Fibroblast of the aortic adventitia (primary cell): ENCODE data around the gene HOXB3. TPM values are rescaled to one million over a fixed set of nuclear protein-coding genes. Genes with fewer than 3 reads are reported as not detected.

Experiments
- DNase-seq: peaks from one replicate; pipeline ENCODE4 v3.0.0-alpha.2; 2010; ENCODE audit warnings: low read depth
- H3K4me3 ChIP-seq: 2 replicates; pipeline ENCODE4 v1.5.1; 2011; ENCODE audit warnings: low read depth, mild to moderate bottlenecking, control low read depth, low read length, moderate library complexity
- total RNA-seq: library from RNA; depleted of rRNA; stranded (reverse); fragments of >200 nt; gene quantifications from 2 replicates; pipeline ENCODE4 v1.2.3, GENCODE V29; 2012; ENCODE audit warnings: low replicate concordance
- TF ChIP-seq, protein P1 (sequence below): IDR thresholded peaks from 2 replicates; pipeline ENCODE4 v1.5.1; 2011; ENCODE audit warnings: mild to moderate bottlenecking, low read length, control low read depth, inconsistent platforms; ENCODE audit not compliant: insufficient read depth

HOXB3 gene
- total RNA-seq, 1 donor: 9.7 TPM

DNA sequence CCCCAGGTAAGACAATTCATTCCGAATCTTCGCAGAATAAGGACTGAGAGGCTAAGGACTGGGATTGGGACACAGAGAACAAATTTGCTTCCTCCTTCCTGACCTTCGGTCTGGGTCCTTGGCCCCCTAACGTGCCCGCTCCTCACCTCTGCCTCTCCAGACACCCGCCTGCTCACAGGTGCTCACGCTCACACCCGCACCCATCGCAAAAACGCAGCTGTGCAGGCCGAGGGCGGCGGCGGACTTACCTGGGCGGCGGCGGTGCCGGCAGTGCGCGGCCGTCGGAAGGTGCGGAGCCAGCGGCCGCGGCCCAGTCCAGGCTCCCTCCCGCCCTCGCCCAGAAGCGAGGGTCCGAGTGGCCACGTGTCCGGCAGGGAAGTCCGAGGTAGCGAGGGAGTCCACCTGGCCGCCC lies 43.2 kb upstream of the HOXB3 start:
- TF ChIP-seq, protein P1, sequence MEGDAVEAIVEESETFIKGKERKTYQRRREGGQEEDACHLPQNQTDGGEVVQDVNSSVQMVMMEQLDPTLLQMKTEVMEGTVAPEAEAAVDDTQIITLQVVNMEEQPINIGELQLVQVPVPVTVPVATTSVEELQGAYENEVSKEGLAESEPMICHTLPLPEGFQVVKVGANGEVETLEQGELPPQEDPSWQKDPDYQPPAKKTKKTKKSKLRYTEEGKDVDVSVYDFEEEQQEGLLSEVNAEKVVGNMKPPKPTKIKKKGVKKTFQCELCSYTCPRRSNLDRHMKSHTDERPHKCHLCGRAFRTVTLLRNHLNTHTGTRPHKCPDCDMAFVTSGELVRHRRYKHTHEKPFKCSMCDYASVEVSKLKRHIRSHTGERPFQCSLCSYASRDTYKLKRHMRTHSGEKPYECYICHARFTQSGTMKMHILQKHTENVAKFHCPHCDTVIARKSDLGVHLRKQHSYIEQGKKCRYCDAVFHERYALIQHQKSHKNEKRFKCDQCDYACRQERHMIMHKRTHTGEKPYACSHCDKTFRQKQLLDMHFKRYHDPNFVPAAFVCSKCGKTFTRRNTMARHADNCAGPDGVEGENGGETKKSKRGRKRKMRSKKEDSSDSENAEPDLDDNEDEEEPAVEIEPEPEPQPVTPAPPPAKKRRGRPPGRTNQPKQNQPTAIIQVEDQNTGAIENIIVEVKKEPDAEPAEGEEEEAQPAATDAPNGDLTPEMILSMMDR: no peak
- no peak overlapping the region for H3K4me3 ChIP-seq
- no peak for DNase-seq

DNA sequence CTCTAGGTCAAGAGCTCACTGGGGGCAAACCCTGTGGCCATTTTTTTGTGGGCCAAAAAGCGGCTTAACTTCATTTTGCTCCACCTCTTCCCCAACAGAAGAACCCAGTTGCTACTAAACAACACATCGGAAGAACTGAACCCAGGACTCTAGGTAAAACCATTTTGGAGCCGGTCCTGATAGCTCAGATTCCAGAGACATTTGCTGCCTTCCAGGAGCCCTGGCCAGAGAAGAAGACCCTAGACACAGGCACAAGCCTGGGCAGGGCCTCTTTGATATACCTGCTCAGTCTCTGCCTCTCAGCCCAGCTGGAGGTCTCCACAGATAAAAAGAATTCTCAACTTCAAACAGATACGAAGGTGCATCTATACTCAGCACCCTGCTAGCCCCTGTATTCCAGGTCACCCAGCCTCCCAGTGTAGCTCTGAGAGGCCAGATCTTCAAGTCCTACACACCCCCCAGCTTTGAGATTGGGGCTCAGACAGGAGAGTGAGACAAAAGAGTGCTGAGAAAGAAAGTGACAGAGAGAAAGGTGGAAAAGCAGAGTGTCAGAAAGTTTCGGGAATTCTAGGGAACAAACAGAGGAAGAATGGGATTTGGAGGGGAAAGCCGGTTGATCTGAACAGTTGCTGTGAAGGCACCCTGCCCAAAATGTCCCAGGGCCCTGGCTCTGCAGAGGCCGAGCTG lies 42.7 kb upstream of the HOXB3 start:
- H3K4me3 ChIP-seq: no peak overlapping the region
- TF ChIP-seq, protein P1: no peak
- DNase-seq: no peak

DNA sequence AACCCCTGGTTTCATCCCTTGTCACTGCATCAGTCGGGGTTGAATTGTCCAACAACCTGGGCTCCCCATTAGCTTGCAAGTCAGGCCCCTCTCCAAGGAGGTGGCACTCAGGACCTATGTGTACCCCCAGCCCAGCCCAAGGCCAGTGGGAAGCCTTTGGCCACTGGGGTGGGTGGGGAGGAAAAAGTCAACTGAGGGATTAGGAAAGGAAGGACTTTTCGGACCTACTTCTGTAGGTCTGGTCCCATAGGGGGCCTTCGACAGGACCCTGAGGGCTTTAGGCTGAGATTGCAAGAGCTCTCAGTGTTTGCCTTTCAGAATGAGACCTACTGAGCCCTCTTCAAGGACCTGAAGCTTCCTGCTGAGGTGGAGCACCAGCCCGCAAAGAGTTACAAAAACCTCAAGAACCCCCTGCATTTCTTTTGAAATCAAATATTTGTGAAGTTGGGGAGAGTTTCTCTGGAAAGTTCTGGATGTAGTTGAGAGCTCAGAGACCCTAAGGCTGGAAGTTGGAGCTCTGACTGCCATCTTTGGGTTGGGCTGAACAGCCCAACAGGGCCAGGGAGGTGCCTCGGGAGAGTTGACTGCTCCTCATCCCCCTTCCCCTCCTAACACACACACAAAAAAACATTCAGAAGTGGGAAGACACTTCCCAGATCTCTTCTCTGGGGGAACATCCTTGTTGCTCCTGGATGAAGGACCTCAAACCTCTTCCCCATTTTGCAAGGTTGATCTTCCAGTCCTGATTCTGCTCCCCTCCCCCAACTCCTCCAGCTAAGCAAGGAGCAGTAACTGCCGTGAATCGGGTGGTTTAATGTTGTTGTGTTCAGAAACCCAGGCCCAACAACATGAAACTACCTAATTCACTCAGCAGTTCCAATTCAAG lies 41.9 kb upstream of the HOXB3 start:
- TF ChIP-seq, protein P1: no peak
- DNase-seq: no peak
- H3K4me3 ChIP-seq: no peak overlapping the region

DNA sequence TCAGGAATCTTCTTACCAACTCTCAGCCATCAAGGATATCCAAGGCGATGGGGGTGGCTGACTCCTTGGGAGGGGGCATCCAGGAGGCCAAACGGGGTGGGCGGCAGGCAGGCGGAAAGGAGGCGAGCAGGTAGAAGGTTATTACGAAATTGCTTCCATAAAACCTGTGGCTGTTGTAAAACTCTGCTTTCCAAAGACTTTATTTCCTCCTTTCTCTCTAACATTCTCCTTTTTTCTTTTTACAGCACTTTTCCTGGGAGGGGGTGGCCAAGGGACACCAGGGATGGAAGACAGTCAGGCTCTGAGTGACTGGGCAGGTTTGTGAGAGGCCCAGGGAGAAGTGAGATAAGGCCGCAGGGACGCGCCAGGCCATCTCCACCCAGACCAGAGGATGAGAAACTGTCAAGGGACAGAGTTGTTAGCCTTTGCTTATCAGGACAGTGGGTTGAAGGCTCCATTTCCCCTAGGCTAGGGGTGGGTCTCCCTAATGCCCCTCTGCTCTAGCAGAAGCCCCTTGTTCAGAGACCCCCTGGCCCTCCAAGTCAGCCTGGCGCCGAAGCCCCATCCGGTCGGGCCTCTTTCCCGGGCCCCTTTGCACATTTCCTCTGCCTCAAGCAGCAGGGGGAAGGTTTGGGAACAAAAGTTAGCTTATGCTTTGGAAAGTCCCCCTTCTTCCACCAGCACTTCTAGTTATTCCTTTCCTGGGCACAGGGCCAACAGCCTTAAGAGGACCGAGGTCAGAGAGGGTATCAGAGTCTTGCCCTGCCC lies 41.1 kb upstream of the HOXB3 start:
- H3K4me3 ChIP-seq: no peak overlapping the region
- TF ChIP-seq, protein P1: no peak
- DNase-seq: no peak

DNA sequence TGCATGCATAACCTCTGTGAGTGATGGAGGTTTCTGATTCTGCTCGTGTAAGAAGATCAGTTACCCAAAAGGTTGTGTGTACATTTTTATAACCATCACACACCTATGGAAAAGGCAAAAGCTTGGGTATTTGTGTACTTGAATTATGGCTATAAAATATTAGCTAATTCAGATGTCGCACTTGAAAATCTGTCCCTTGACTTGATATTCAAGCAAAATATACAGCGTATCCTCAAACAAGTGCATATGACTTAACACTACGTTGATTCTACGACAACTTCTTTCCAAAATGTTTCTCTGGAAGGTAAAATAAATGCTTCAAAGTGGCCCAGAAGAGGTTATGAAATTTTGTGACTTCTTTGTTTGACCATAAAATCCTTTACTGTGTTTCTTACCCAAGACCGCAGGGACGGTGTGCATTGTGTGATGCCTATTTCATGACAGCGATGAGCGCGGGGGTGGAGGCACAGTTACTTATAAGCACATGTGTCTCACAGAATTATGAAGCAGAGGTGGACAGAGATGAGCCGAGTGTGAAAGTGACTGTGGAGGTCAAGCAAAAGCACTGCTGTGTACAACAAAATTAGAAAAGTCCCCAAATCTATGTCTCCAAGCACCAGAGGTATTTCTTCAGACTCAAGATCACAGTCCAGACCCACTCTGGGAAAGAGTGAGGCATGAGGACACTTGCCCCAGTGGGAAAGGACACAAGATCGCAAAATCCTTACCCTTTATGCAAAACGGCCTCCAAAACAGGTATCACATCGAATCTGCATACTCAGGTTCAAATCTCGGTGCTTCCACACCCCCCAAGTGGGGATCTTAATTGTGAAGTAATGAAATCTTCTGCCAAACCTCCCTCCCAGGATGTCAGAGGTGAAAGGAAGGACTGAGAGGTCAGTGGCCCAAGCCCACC lies 40.2 kb upstream of the HOXB3 start:
- no peak for DNase-seq
- TF ChIP-seq, protein P1: no peak
- H3K4me3 ChIP-seq: no peak overlapping the region

DNA sequence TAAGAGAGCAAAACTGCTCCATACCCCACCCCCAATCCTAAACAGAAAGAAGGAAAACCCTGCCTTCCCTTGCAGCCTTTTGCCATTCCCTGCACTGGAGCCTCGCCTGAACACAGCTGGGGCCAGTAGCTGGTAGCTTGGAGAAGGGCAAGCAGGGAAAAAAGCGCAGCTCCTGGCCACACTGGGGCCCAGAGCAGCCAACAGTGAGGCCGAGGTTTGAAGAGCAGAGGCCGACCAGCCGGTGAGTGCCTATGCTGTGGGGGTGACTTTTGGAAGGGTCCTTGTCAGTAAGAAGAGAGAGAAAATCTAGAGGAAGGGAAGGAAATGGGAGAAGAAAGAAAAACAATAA lies 39.3 kb upstream of the HOXB3 start:
- TF ChIP-seq, protein P1: no peak
- no peak for DNase-seq
- H3K4me3 ChIP-seq: no peak overlapping the region
